Right renal pelvis (tissue), 4 donors: ENCODE measurements around the gene PLEKHG5. TPM values are rescaled to one million over a fixed set of nuclear protein-coding genes. Genes with fewer than 3 reads are reported as not detected.
"Not testable (repeated sequence)": the region's sequence is repeated elsewhere in the genome, so short reads cannot be mapped to it uniquely, and the experiment has no call there.

ENCODE experiments used
- DNase-seq, 4 donors: peaks; one replicate each; pipeline ENCODE4 v3.0.0-alpha.2; 2013; ENCODE audit warnings: low read depth in 4 of 4, low spot score in 3 of 4, missing footprints in 1 of 4
- polyA plus RNA-seq, 4 donors: library from polyadenylated mRNA; unstranded; fragments of 120-200 nt; gene quantifications; one replicate each; pipeline ENCODE4 v1.2.1, GENCODE V29; 2013; ENCODE audit not compliant: insufficient read length in 4 of 4

Gene PLEKHG5
- polyA plus RNA-seq, 4 donors: 12.6 to 18.0 (median 13.3) TPM

DNA sequence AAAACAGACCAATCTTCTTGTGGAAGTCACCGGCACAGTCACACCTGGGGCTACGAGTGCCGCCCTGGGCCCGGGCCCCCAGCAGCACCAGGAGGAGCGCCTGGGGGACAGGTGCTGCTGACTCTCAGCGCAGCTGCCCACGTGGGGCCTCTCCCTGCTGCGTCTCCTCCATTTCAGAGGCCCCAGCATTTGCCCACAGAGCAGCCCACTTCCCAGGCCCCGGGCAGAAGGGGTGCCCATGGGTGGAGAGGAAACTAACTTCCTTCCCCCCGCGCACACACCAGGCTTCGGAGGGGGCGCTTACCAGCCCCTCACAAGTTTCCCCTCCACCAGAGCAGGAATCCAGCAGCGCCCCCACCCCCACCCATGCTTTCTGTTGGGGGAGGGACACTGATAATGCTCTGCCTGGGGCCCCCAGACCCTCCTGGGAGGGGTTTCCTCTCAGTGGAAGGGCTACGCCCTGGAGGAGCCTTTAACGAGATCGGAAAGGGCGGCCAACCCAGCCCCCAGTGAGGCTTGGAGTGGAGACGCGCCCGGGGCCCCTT, 25.9 kb downstream of the PLEKHG5 start:
- no peak for DNase-seq

DNA sequence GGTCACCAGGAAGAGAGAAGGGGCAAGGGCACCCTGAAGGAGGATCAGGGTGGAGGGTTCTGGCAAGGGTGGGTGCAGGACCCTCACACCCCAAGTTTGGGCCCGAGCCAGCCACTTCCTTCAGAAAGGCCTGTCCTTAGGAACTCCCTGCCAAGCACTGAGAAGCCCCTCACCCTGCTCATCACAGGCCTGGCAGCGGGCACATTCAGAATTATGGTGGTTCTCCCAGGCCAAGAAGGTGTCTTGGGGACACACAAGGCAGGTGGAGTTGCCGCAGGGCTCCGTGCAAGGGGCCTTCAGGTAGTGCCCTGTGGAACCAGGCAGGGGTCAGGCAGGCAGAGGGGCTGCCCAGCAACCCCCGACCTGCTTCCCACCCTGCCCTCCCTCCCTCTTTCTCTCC, 26.6 kb downstream of the PLEKHG5 start:
- no peak for DNase-seq

DNA sequence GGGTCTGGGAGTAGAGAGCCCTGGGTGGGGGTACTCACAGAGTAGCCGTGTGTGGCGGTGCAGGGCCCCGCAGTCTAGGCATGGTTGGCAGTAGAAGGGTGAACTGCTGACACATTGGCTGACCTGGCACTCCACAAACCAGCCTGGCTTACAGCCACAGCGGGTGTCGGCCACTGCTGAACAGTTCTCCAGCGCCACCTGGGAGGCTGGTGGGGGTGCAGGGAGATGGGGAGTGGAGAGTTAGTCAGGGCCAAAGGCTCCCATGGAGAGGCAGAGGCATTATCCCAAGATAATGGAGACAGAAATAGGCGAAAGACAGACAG, 27.0 kb downstream of the PLEKHG5 start:
- no peak for DNase-seq

DNA sequence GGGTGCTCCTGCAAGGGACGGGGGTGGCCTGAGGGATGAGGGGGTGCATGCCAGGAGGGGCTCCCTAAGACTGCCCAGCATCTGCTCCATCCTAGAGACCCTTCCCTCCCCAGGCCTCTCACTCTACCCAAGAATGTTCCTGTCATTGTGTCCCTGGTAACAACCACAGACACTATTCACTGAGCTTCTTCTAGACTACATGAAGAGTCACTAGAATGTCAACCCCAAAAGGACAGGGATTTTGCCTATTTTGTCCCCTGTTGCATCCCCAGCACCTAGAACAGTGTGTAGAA, 28.4 kb downstream of the PLEKHG5 start:
- DNase-seq: no peak

DNA sequence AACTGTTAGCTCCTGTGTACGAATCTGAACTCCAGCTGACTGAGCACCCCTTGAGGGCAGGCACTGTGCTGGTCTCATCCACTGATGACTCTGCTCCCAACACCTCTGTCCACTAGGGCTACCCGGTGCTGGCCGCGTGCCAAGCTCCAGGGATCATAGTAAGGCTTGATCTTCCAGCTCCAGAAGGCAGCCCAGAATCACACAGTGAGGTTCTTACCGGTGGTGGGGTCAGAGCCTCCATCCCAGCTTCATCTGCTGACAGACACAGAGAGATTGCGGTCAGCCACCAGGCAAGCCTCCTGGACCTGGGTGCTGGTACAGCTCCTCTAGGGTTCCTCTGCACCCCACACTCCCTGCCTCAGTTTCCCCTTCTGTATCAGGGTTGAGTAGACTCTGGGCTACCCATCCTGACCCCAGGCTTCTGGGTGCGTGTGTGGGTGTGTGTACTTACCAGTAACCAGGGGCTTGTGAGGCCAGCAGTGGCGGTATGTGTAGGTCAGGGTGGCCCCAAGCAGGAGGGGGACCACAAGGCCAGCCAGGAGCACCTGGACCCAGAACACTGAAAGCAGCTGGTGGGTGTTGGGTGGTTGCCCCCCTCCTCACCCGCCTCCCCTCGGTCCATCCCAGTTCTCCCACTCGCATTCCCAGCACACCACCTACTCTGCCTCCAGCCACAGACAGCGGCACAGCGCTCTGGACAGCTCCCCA, 28.9 kb downstream of the PLEKHG5 start:
- no peak for DNase-seq

DNA sequence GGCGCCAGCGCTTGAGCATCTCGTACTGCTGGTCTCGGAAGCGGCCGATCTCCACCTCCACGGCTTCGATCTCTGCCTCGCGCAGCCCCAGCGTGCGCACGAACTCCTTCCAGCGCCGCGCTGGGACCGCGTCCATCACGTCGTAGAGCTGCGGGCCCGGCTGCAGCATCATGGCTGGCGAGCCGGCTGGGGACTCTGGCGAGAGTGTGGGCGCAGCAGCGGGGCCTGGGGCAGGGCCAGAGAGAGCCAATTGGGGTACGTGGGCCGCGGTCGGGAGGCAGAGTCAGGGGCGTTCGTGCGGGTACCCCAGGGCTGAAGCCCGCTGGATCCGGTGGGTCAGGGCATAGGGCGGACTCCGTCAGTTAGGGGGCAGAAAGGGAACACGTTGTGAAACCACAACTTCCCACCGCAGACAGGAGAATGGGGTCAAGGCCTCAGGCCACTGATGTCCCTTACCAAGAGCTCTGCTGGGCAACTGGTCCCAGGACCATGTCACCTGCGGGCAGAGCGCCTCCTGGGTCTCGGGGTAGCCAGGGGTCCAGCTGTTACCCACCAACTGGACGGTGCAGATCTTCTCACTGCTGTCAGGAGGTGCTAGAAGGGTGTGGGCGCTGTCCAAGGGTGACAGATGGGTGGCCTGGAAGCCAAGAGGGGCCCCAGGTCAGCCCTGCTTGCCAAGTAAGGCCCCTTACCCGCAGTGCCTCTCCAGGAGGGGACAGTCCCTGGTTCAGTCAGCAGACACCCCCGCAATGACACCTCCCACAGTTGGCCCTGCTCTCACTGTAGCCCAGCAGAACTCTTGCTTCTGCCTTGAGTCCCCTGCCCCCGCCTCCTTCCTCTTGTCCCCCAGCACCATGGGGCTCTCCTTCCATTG, 29.7 kb downstream of the PLEKHG5 start:
- no peak for DNase-seq

DNA sequence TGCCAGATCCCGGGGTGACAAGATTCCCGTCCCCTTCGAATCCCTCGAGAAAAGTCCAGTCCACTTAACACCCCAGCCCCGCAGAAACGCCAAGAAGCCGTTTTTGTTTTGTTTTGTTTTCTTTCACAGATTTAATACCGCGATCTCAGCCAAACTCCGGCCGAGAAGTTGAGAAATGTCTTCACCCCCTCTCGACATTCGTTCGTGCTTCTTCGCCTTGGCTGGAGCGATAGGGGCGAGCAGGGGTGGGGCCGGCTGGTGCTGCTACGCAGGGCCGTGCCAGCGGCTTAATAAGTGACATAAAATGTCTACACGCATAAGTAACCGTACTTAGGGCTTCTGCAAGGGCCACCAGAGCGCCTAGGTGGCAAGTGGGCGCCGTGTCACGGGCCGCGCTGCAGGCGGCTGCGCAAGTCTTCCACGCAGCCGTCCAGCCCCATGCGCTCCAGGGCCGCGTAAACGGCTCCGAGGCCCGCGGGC, 30.4 kb downstream of the PLEKHG5 start:
- DNase-seq: no peak

DNA sequence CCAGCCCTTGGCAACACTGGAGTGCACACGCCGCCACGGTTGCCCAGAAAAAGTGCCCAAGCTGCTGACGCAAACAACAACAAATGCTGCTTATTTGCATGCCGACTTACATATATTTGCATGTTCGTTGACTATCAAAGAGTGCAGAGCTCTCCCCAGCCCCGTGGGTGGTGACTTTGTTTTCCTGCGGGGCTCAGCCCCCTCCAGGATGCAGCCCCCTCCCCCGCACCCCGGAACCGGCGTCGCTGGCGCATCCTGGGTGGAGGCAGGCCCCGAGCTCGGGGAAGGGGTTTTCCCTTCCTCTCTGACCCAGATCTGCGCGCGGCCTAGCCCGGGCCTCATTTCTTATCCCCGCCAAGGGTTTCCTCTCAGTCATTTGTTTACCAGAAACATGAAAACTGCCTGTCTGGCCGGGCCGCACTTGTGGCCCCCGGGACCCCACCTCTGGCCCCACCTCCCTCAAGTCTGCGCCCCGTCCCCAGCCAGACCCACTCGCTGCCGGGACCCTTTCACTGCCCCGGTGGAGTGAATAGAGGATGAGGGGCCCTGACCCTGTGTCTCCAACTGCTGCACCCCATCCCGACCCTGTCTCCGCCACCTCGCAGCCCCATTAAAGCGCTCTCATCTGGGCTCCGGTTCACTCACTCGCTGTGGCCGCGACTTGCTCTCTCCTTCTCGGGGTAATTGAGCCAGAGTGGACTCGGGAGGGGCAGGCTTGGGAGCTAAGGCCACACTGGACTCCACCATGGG, 31.0 kb downstream of the PLEKHG5 start:
- DNase-seq: no peak

DNA sequence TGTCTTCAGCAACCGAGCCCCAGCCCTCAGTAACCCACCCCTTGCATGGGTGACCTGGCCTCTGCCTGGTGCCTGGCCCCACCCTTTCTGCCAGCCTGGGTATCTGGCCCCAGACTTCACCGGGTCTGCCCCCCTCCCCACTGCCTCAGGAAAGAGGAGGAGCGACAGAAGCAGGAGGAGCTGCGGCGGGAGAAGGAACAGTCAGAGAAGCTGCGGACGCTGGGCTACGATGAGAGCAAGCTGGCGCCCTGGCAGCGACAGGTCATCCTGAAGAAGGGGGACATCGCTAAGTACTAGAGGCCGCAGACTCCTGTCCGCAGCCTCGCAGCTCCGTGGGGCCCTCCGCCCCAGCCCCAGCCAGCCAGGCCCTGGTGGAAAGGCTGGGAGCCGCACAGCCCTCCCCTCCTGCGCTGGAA, 31.6 kb downstream of the PLEKHG5 start:
- no peak for DNase-seq

DNA sequence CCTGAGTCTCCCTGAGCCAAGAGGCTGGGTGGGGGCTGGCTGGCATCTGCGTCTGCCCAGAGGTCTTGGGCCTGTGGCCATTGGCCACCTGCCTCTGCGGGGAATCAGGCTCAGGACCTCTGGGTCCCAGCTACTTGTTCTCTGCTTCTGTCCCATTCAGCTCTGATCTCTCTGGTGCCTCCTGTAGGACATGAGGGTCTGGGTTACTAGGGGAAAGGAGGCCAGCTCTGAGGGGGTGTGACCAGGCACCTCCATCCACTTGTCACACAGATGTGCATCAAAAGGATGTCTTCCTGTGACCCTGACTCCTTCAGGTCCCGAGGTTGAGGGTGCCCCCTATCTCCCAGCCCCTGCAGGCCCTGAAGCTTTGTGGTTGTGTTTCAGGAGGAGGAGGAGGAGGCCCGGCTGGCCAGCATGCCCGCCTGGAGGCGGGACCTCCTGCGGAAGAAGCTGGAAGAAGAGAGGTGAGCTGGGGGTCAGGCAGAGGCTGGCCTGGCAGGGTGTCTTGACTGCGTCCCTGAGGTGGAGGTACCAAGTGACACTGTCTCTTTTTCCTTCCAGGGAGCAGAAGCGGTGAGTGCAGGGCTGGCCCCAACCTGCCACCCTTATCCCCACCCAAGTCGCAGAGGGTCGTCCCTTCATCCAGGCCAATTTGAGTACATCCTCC, 34.5 kb downstream of the PLEKHG5 start:
- DNase-seq: no peak

DNA sequence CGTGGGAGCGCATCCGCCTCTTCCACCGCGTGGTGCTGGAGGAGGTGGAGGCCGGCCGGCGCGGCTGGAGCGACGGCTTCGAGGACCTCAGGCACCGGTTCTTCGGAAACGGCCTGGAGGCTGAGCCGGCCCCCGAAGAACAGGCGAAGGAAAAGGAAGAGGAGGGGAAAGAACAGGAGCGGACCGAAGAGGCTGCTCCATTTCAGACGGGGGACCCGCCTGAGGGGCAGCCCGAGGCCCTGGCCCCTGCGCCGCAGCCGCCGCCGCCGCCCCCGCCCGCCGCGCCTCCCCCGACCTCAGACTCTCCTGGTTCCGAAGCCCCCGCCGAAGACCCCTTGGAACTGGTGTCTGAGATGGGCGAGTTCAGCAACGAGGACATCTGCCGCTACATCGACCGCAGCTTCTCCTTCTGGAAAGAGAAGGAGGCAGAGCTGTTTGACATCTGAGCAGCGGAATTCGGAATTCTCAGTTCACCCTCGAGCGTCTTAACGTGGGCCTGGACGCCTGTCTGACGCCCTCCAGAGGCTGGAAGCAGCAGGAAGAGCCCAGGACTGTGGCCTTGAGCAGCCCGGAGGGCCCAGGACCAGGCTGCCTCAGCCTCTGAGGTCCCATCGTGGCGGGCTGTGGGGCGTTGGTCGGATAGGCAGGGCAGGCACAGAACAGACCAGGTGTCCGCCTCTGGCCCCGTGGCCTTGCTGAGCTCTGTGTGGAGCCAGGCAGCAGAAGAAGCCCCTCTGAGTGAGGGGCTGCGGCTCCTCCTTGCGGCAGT, 35.5 kb downstream of the PLEKHG5 start:
- DNase-seq: not testable (repeated sequence)

GRCh38 chr1:6454856-6455751, 36.4 kb downstream of the PLEKHG5 start:
- no peak for DNase-seq

DNA sequence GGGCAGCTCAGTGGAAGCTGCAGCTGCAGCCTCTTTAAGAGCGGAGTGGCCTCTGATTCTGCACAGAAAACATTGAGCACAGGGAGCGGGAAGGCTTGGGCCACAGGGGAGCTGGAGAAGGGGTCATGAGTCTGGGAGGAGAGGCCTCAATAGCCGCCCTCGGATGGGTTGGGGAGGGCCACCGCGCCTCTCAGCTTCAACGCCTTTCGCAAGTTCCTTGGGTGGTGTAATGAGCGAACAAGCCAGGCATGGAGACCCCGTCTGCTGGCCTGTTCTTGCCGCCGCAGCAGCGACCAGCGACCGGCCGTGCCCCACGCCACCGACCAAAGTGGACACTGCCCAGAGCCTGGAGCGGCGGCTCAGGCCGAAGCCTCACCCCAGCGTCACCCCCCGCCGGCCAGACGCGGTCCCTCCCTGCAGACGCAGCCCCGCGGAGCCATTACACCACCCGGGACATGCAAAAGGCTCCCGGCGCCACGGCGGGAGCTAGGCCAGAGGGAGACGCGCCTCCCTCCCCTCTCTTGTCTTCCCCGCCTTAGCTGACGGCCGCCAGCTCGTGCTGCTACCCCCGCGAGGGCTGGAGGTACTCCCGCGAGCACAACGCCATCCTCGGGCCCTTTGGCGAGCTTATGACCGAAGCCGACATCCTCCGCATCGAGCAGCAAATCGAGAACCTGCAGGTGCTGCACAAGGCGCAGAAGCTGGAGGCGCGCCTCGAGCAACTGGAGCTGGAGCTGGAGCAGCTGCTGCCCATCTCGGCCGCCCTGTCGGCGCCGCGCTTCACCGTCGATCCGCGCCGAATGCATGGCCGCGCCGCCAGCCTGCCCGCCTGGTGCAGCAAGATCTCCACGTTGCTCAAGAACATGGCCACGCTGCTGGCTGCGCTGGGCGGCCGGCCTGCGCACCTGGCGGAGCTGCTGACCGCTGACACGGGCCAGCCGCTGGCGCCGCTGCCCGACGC, 37.3 kb downstream of the PLEKHG5 start:
- DNase-seq: not testable (repeated sequence)

DNA sequence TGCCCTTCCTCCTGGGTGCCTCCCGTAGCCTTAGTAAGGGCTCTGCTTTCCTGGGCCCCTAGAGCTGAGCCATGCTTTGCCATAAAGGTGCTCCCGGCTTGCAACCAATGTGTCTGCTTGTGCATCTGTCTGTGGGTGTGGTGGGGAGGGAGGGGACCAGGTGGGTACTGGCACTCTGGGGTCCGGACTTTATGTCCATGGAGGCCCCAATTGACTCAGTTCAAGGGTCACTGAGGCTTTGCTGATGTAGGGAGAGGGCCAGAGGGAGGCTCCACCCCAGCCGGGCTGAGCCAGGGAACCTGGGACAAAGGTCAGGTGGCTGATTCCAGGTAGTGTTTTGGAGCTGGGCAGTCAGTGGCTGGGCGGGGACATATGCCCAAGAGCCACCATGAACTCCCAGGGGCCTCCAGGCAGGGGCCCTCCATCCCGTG, 40.5 kb downstream of the PLEKHG5 start:
- DNase-seq: no peak

DNA sequence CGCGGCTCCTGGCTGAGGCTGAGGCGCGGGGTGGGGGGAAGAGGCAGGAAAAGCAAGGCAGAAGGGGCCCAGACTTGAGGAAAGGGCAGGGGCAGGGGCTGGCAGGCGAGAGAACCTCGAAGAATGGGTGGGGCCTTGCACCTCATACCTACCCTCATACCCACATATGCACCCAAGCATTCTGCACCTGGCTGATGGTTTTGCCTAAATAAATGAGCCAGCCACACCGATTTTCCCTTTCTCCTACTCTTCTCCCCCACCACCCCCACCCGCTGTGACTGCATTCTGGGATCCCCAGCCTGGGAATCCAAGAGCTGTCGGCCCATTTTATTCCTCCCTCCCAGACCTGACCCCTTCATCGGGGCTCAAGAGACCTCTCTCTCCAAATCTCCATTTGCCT, 41.0 kb downstream of the PLEKHG5 start:
- not testable (repeated sequence) for DNase-seq

- DNase-seq: no peak
Measured at GRCh38 chr1:6450005-6450450, 41.4 kb downstream of the PLEKHG5 start.

- DNase-seq: no peak
Measured at GRCh38 chr1:6448749-6449631, 42.5 kb downstream of the PLEKHG5 start.
